ENCODE measurements around the gene MECP2.

GRCh38 chrX:154032653-154033052, 64.9 kb downstream of the MECP2 start:
- TF ChIP-seq POLR2A (IDR thresholded peaks at IDR 0.05) (no peak), CTCF (IDR thresholded peaks at IDR 0.05) (no peak)

Measured in thyroid gland (tissue), 4 donors.